Pericardium fibroblast (primary cell): ENCODE data around the gene CXCR3. TPM values are rescaled to one million over a fixed set of nuclear protein-coding genes. Genes with fewer than 3 reads are reported as not detected.

Experiments used
- total RNA-seq: library from RNA; depleted of rRNA; stranded (reverse); fragments of >200 nt; gene quantifications from 2 replicates; pipeline ENCODE4 v1.2.3, GENCODE V29; 2015

Gene CXCR3
- not detected in 2 replicates for total RNA-seq

DNA sequence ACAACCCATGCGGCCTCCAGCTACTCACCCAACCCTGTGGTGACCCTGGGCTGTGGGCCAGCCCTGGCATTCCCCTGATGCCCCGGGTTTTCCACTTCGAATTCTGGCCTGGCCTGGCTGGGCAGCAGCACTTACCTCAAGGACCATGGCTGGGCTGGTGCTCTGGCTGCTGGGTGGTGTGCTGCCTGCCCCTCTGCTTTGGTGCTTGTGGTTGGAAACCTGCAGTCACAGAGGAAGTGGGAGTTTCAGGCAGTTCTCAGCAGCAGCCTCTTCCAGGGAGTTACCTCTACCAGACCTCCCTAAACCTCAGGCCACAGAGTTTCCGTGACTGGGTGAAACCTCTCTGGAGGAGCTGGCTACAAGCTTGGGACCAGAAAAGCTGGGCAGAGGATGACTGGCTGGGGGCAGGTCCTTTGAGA, at the start of gene CXCR3:
TSS of gene CXCR3 (minus strand) at position 209 of the 419 bp plus-strand sequence. CDS start at position 147, 62 bp downstream.

DNA sequence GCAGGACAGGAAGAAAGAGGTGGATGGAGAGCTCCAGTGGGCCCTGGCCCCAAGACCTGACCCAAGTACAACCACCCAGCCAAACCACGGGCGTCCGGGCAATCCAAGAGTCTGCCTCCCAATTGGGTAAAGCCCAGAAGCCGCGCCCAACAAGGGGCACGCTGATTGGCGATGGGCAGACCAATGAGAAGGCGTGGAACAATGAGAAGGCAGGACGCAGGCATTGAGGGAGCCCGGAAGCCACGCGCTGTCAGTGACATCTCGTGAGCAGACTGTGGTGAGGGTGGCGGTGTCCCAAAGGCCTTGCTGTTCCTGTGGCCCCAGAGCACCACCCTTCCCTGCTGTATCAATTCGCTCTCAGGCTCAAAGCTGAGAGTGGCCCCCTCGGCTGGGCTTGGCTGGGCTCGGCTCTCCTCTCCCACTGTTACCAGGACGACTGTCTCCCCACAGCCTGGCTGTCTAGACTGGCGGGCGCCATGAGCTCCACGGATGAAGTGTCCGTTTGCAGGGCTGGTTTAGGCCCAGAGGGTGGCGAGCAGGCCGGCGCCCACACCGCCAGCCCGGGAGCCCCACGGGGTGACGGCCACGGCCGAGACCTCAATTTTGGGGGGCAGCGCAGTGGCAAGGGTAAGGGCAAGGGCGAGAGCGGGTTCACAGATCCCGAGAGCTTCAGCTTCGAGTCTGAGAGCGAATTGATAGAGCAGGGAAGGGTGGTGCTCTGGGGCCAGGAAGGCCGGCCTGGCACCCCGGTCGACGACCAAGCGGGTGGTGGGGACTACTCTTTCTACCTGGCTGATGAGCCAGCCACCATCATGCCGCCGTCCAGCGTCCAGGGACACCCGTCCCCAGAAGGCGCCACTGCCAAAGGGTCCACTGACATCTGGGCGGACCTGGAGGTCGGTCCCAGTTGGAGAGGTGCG, 49.3 kb upstream of the CXCR3 start, which contains the start of gene LOC101059915:
TSS of gene LOC101059915 (plus strand) at position 219 of the 920 bp plus-strand sequence.

GRCh38 chrX:71578253-71579135, 39.8 kb downstream of the CXCR3 start, which contains the start of gene GCNA:
Gene GCNA, plus strand, starts transcription at chrX:71578437. Its CDS starts 2,385 bp downstream, at chrX:71580822.

Other genes with a start within 250 kb of the CXCR3 start
- 53.9 and 56.9 TPM in 2 replicates for gene OGT, start 85.4 kb downstream of the CXCR3 start, total RNA-seq
- gene GCNA, start 40.1 kb downstream of the CXCR3 start, total RNA-seq = 1.4 and 4.3 TPM in 2 replicates
- not detected in 2 replicates for gene CXorf49, start 99.8 kb upstream of the CXCR3 start, total RNA-seq
- gene CXorf49B, start 144.8 kb upstream of the CXCR3 start, total RNA-seq = not detected in 2 replicates